Measurements from ENCODE around the gene SGMS1. TPM values are rescaled to one million over a fixed set of nuclear protein-coding genes. Genes with fewer than 3 reads are reported as not detected.

The SGMS1 gene
- total and polyA plus RNA-seq, 3 donors from 2014 or later: 30.6 to 90.9 (median 63.2) TPM

DNA sequence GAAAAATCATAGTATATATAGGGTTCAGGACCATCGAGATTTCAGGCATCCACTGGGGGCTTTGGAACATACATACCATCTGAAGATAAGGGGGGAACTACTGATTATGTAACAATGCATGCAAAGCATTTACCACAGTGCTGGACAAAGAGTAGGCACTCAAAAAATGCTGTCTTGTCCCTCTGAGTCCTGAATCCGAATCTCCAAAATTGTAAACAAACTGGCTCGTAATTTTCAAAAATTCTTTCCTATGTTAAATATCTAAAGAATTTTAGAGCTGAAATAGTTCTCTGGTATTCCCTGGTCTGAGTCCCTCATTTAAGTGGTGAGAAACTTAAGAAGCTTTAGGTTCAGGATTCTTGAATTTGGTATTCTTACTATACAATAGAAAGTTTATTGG lies 204.7 kb downstream of the SGMS1 start:
- Histone ChIP-seq H3K4me3 (no peak overlapping the region), H3K27ac (no peak overlapping the region), H3K36me3 (ENCODE audit: low read depth, missing control alignments) (no peaks in the 10 kb centered on the region), H3K4me1 (peaks cover 6% of the 10 kb centered on the region), H3K9me3 (no peaks in the 10 kb centered on the region), H3K27me3 (no peaks in the 10 kb centered on the region)
- no peak for TF ChIP-seq POLR2A (IDR thresholded peaks at IDR 0.05)
- 55 to 65% methylated on average over 3 of the region's 3 CpGs for WGBS, 2 donors
- no peak for DNase-seq
- intact Hi-C loops (cut with DNase I; ENCODE audit: low total_unique reads): loop anchor here (10.0 kb wide), 1 partner anchor 206 kb away; the partner anchor contains the start of gene SGMS1

DNA sequence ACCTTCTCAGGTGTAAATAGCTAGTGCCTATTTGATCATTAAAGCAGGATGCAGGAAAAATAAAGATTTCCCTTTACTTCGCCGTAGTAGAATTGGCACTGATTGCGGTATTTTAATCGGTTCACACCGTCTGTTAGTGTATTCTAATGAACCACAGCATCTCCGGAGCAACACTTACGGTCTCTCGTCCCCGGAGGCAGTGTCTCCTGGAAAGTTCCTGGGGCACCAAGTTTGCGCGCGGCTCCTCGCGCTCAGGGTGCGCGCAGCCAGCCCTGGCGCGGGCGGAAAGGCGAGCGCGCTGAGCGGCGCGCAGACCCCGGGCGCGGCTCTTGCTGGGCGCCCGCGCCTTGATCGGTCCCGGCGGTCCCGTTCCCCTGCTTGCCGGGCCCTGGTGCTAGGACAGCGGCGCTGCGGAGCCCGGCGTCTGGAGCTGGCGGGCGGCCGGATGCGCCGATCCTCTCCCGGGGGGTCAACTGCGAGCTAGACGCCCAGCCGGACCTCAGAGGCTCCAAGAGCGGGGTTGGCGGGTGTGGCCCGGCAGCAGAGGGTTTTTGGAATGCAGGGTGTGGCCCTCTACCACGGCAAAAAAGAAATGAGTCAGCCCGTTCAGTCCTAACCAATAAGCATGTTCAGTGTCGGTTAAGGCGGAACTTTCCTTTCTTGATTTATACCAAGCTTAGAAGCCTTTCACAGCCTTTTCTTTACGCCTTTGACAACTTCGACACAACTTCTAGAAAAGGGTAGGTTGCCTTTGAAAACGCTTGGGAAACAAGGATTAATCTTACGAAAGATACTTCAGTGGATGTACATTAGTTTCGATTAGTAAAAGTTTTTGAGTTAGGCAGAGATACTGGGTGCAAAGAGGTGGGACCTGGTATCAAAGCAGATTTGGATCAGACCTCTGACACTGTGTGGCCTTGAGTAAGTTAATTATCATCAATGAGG lies 205.6 kb downstream of the SGMS1 start:
- WGBS, 2 donors: 1 to 2% methylated on average over 20 to 53 of the region's 62 CpGs
- TF ChIP-seq POLR2A (IDR thresholded peaks at IDR 0.05): no peak
- TF ChIP-seq, protein P1, sequence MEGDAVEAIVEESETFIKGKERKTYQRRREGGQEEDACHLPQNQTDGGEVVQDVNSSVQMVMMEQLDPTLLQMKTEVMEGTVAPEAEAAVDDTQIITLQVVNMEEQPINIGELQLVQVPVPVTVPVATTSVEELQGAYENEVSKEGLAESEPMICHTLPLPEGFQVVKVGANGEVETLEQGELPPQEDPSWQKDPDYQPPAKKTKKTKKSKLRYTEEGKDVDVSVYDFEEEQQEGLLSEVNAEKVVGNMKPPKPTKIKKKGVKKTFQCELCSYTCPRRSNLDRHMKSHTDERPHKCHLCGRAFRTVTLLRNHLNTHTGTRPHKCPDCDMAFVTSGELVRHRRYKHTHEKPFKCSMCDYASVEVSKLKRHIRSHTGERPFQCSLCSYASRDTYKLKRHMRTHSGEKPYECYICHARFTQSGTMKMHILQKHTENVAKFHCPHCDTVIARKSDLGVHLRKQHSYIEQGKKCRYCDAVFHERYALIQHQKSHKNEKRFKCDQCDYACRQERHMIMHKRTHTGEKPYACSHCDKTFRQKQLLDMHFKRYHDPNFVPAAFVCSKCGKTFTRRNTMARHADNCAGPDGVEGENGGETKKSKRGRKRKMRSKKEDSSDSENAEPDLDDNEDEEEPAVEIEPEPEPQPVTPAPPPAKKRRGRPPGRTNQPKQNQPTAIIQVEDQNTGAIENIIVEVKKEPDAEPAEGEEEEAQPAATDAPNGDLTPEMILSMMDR (IDR thresholded peaks at IDR 0.05): no peak
- intact Hi-C loops (cut with DNase I; ENCODE audit: low total_unique reads): loop anchor here (10.0 kb wide), 1 partner anchor 207 kb away; the partner anchor contains the start of gene SGMS1
- Histone ChIP-seq H3K36me3 (ENCODE audit: low read depth, missing control alignments) (no peaks in the 10 kb centered on the region), H3K27me3 (no peaks in the 10 kb centered on the region), H3K4me1 (peaks cover 6% of the 10 kb centered on the region), H3K27ac (peak overlapping the region; percentile 68 to 75), H3K4me3 (peak overlapping the region; percentile 71 to 72), H3K9me3 (no peaks in the 10 kb centered on the region)
- DNase-seq: peak; percentile 50

DNA sequence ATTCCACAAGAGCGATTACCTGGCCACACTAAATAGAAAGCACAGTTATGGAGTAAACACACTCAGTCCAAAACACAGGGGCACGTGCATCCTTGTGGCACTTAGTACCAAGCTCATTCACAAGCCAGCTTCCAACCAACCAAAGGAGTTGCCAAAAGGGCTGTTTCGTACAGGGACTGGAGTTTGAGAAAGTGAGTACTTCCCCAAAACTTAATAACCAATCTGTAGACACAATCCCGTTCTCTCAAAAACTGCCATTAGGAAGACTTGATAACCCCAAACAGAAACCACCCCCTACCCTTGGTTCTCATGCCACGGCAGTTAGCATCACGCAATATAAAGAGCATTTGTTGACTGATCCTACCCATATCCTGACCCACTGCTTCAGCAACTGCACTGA lies 206.3 kb downstream of the SGMS1 start:
- no peaks in the 10 kb centered on the region for H3K27me3 ChIP-seq
- H3K4me3 ChIP-seq: peak overlapping the region; percentile 71 to 72
- H3K36me3 ChIP-seq (ENCODE audit: low read depth, missing control alignments): no peaks in the 10 kb centered on the region
- WGBS, 2 donors: 18 to 23% methylated on average over 6 of the region's 6 CpGs
- TF ChIP-seq, protein P1 (IDR thresholded peaks at IDR 0.05): no peak
- TF ChIP-seq POLR2A (IDR thresholded peaks at IDR 0.05): no peak
- DNase-seq: no peak
- H3K27ac ChIP-seq: peak overlapping the region in 1 of 2 donors; percentile 75
- H3K9me3 ChIP-seq: no peaks in the 10 kb centered on the region
- intact Hi-C loops (cut with DNase I; ENCODE audit: low total_unique reads): loop anchor here (10.0 kb wide), 1 partner anchor 207 kb away; the partner anchor contains the start of gene SGMS1
- H3K4me1 ChIP-seq: peaks cover 6% of the 10 kb centered on the region

DNA sequence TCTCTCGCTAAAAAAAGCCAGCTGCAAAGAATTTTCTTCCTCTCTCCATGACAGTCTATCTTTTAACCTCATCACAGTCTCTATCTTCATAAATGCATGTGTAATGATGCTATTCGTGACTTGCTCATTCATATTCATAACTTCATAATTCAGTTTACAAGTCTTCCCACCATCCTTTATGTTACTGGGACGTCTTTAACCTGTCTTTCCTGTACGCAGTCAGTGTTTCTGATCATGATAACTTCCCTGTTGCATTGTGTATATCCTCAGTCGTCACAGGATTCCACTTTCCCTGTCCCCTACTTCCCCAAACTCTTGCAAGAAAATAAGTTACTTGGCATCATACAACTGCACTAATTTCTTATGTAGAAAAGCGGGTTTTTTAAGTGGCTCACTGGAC lies 206.9 kb downstream of the SGMS1 start:
- Histone ChIP-seq H3K4me3 (no peak overlapping the region), H3K9me3 (no peaks in the 10 kb centered on the region), H3K27ac (no peak overlapping the region), H3K36me3 (ENCODE audit: low read depth, missing control alignments) (no peaks in the 10 kb centered on the region), H3K27me3 (no peaks in the 10 kb centered on the region), H3K4me1 (peaks cover 6% of the 10 kb centered on the region)
- intact Hi-C loops (cut with DNase I; ENCODE audit: low total_unique reads): loop anchor here (10.0 kb wide), 1 partner anchor 208 kb away; the partner anchor contains the start of gene SGMS1
- no peak for DNase-seq
- WGBS, 2 donors: 46 to 60% methylated on average over 6 of the region's 6 CpGs
- no peak for TF ChIP-seq POLR2A (IDR thresholded peaks at IDR 0.05)
- TF ChIP-seq, protein P1 (IDR thresholded peaks at IDR 0.05): no peak

DNA sequence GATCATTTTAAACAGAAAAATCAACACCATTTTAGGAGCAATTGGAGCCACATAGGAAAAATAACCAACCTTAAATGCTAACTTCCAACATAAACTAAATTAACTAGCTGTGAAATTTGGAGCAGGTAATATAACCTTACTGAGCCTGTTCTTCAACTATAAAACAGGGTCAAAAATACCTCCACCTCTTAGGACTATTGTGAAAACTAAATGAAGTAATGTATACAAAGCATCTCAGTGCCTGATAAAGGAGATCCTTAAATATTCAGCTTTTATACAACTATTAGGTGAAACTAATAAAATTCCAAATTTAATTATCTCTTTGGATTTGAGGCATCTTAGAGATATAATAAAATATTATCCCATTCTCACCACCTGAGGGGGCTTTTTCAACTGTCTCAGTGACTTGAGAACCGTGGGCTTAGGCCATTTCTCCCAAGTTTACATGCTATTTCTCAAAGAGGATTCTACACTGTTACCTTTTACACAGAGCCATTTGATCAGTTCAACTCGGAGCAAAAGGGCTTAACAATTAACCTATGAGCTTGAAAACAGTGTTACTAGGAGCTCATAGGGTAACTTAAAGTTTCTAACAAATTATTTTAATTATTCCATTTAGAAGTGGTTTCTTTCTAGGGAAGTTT lies 207.5 kb downstream of the SGMS1 start:
- no peak overlapping the region for H3K27ac ChIP-seq
- no peaks in the 10 kb centered on the region for H3K27me3 ChIP-seq
- H3K9me3 ChIP-seq: no peaks in the 10 kb centered on the region
- H3K36me3 ChIP-seq (ENCODE audit: low read depth, missing control alignments): no peaks in the 10 kb centered on the region
- 29 to 34% methylated on average over 2 of the region's 2 CpGs for WGBS, 2 donors
- TF ChIP-seq, protein P1 (IDR thresholded peaks at IDR 0.05): no peak
- DNase-seq: no peak
- H3K4me3 ChIP-seq: no peak overlapping the region
- intact Hi-C loops (cut with DNase I; ENCODE audit: low total_unique reads): loop anchor here (10.0 kb wide), 1 partner anchor 208 kb away; the partner anchor contains the start of gene SGMS1
- H3K4me1 ChIP-seq: peaks cover 6% of the 10 kb centered on the region

All from testis (tissue), 3 donors.